CD4-positive, alpha-beta T cell treated with Interleukin-6 at 100 ng/mL for 8 hours (primary cell): ENCODE results near the gene NEU2.
"Not testable (repeated sequence)": the region's sequence is repeated elsewhere in the genome, so short reads cannot be mapped to it uniquely, and the experiment has no call there.

Experiments
- DNase-seq: peaks from one replicate; pipeline ENCODE4 v3.0.0-alpha.2; 2020; ENCODE audit warnings: mixed read lengths, low spot score

Gene NEU2

DNA sequence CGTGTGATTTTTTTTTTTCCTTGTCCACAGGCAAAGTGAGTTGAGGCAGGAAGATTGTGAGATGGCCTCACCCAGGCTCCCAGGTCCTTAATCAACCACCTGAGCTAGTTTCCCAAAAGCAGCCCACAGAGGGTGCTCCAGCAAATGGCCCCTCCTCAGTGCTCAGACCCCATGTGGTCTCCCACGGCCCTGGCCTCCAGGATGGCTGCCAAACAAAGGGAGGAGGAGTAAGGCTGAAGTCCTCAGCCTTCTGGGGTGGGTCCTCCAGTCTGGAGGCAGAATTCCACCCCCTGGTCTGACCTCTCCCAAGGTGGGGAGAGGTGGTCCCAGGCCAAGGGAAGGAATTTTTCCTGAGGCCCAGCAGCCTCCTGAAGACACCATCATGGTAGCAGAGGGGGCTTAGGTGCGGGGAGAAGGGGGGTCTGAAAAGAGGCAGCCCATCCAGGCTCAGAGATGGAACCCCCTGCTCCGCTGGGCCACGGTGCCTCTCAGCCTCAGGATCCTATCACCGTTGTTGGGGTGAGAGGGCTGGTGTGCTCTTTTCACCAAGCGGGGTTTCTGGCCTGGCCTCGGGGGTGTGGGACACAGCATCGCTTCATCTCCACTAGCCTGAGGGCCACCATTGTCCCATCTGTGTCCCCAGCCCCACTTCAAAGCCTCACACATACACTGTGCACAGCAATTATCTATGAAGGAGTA, 21.8 kb upstream of the NEU2 start:
- no peak for DNase-seq

DNA sequence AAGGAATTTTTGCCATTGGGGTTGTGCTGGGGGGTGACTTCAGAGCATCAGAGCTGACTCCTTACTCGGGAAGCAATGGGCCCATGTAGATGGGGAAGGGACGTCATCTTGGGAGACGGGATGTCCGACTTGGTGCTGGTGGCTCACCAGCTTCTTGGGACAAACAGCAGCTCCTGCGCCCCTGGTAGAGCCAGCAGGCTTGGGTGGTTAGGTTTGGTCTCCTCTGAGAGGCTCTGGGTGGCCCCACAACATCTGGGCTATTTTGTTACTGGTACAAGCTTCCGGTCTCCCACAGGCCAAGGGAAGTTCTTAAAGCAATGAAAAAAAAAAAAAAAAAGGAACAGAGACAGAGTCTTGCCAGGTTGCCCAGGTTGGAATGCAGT, 21.2 kb upstream of the NEU2 start:
- DNase-seq, result no peak

DNA sequence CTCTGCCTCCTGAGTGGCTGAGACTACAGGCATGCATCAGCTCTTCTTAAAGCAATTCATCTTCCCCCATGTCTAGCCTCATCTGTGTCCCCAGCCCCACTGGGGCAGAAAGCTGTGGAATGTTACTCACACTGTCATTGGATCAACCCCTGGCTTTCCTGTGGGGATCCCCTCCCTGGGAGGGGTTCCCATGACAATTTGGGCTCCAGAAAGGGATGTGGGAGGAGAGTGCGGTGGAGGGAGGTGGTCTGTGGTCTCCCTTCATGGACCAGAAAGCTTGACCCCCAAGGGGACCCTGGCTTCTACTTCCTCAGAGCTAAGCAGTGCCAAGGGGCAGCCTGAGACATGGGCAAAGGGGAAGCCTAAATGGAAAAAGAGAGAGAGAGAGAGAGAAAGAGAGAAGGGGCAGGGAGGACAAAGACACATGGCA, 20.8 kb upstream of the NEU2 start:
- DNase-seq, result no peak

DNA sequence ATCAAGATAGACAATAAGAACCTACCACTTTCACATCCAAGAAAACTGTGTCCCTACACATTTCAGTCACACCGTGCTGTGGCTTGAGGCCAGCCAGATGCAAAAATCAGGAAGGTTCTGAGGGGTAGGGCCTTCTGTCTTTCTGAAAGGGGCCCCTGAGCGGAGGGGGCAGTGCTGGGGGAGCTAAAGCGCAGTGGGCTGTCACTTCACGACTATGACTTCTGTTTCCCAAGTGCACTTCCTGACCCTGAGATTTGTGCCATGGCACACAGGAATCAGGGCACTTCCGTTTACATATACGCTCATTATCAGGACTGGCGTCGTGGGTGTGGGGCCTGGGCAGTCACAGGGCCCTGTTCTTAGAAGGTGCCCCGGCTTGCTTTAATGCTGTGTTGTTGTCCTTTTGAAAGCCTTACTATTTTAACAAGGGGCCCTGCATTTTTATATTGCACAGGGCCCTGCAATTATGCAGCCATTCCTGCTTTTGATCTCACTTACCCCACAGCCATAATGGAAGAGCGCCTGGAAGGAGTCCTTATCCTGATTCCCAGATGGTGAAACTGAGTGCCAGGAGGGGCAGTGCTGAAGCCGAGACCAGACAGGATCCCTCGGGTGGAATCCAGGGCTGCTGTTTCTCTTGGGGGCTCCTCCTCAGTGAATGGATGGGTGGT, 20.0 kb upstream of the NEU2 start:
- no peak for DNase-seq

DNA sequence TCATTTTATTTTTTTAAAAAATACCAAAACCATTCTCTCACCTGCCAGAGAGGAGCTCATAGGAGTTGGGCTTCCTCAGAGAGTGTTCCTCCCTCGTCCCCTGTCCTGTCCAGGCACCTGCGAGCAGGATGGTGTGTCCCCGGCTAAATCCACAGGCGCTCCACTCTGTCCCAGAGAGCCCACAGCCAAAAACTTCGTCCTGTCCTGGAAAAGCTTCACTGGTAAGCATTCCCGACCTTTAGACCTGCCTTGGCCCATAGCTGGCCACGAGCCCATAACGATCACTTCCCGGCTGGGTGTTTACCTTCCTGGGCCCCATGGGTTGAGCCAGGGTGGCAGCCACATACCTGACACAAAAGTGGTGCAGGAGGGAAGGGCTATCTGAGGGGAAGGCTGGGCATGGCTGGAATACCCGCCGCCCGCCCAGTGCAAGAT, 19.4 kb upstream of the NEU2 start, which contains the start of gene NGEF:
Gene NGEF, minus strand, starts transcription at position 230 of the 435 bp plus-strand sequence. CDS start 38,366 bp downstream, outside the sequence.
- no peak for DNase-seq

DNA sequence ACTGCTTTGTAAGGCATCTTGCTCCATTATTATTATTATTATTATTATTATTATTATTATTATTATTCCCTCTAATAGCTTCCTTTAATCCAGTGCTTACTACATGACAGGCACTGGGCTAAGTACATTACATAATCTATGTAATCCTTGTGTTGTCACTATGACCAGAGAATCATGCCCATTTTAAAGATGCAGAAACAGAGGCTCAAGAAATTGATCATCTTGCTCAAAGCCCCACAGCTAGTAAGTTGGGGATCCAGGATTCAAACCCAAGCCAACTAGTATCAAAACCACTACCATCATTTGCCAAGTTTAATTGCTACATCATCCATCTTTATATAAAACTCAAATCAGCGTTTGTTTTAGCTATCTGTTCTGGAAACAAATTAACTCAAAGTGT, 18.8 kb upstream of the NEU2 start:
- DNase-seq, result no peak

DNA sequence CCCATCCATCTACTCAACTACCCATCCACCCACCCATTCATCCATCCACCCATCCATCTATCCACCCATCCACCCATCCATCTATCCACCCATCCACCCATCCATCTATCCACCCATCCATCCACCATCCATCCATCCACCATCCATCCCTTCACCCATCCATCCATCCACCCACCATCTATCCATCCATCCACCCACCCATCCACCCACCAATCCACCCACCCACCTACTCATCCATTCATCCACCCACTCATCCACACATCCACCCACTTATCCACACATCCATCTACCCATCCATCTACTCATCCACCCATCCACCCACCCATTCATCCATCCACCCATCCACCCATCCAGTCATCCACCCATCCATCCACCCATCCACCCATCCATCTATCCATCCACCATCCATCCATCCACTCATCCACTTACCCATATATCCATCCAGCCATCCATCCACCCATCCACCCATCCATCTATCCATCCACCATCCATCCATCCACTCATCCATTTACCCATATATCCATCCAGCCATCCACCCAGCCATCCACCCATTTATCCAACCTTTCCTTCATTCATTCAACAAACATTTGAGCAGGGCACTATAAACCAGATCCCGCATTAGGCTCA, 17.3 kb upstream of the NEU2 start:
- DNase-seq, result no peak

DNA sequence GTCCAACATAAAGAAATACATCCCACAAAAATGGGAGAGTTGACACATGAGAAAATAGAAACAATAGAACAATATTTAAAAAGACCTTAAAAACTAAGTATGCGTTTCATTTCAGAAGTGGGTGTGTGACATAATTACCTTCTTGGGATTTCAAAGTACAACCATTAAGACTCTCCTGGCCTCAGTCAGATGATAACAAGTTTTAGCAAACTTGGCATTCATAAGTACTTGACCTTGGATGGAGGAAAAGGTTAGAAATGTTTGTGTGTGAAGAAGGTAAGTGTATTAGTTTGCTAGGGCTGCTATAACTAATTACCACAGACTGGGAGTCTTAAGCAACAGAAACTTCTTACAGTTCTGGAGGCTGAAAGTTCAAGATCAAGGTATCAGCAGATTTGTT, 14.5 kb upstream of the NEU2 start:
- no peak for DNase-seq

DNA sequence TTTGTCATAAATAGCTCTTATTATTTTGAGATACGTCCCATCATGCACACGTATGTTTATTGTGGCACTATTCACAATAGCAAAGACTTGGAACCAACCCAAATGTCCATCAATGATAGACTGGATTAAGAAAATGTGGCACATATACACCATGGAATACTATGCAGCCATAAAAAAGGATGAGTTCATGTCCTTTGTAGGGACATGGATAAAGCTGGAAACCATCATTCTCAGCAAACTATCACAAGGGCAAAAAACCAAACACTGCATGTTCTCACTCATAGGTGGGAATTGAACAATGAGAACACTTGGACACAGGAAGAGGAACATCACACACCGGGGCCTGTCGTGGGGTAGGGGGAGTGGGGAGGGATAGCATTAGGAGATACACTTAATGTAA, 12.9 kb upstream of the NEU2 start:
- DNase-seq, result not testable (repeated sequence)

DNA sequence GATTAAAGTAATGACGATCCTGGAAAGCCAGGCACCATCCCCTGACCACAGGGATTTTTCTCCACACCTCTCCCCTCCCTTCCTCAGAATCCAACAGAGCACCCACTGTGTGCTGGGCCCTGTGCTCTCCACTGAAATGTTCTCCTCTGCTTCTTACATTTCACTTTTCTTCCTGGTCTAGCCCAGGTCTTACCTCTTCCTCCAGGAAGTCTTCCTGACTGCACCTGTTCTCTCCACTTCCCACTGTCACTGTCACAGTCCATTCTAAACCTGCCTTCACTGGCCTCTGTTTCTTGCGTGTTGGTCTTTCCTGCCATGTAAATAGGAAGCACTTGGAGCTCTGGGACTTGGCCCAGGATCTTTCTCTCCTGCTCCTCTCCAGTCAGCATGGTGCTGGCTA, 12.0 kb upstream of the NEU2 start:
- no peak for DNase-seq

DNA sequence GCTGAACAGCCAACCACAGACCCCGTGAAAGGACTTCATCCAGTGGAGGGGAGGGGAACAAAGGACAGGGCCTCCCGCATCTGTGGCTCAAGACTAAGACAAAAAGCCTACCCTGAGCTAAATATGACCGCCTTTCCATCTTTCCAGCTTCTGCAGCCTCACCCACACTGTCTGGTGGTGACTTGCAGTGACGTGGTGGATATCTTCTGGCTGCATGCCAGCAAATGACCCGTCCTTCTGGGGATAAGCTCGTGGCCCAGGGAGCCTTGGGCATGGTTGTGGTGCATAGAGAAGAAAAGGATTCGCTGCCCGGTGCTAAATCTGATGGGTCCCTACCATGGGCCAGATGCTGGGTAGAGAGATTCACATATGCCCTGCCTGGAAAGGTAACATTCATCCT, 10.7 kb upstream of the NEU2 start:
- no peak for DNase-seq

DNA sequence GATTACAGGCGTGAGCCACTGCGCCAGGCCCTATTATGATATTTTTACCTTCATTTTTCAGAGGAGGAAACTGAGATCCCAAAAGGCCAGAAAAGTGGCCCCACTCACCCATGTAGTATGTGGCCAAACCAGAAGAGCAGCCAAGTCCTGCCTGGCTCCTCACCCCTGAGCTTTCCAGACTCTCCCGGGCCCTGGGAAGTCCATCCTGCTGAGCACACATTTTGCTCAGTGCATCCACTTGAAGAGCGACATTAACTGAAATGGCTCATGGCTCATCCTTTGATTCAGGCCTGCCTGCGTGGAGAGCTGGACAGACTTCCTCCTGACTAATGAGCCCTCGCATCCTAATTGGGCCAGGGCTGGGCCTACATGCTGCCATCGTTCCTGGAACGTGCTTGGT, 9.9 kb upstream of the NEU2 start:
- DNase-seq, result no peak

DNA sequence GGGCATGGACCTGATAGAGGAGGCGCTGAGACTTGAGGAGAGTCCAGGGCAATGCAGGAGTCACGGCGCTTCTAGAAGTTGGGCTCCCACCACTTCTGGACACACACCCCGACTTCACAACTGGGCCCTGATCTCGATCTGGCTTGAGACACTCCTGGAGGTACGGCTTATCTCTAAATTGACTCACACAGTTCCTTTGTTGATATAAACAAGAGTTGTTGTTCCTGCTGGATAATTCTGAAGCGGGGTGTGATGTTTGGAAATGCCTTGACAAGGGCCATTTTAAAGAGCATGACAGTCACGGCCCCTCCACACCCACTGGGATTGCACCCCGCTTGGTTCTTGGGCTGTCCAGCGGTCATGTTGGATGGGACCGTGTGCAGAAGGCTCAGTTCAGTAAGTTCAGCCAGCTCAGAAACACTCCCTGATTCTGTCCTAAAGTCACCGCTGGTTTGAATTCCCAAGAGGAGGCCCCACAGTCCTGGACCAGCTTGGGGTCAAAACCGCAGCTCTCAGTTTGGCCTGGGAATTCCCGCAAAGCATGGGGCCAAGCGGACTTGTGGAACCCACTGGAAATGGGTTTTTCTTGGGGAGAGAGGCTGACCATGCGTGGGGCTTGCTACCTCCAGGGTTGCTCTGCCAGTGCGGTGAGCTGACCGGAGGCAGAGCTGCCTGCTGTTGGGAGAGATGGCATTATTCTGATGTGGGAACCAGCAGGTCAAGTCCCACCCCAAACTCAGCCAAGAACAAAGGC, 9.3 kb upstream of the NEU2 start:
- no peak for DNase-seq

DNA sequence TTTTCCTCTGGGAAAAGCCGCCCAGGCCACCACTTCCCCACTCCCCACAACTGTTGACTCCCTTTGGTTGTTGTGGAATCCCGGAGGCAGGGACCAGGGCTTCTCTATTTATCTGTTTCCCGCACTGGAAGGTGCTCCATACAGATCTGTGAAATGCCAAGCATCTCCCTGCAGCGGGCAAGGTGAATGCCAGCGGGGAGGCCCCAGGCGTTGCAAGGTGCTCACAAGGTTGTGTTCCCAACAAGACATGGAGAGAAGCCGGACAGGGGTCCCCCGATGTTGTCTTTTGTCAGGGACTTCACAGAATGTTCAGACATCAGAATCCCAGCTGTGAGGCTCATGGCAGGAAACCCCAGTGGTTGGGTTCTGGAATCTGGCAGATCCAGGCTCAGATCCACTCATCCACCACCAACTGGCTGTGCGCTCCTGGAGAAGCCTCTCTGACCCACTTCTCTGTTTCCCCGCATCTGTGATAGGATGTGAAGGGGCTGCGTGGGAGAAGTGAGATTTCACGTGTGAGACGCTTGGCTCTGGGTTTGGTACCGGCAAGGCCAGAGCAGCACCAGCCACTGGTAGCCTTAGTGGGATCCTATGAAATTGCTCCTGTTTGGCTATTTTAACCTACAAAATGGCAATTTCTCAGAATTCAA, 8.6 kb upstream of the NEU2 start:
- DNase-seq, result no peak

DNA sequence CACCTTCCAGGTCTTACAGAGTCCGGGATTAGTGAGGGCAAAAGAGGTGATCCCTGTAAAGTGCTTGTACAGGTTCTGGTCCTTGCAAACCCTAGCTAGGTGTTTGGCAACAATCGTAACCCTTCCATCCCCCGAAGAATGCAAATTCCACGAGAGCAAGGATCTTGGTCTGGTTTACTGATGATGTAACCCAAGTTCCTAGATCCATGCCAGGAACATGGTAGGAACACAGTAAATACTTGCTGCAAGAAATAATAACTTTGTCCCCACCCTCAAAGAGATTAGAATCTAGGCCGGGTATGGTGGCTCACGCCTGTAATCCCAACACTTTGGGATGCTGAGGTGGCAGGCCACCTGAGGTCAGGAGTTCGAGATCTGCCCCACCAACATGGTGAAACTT, 6.8 kb upstream of the NEU2 start:
- DNase-seq, result no peak

DNA sequence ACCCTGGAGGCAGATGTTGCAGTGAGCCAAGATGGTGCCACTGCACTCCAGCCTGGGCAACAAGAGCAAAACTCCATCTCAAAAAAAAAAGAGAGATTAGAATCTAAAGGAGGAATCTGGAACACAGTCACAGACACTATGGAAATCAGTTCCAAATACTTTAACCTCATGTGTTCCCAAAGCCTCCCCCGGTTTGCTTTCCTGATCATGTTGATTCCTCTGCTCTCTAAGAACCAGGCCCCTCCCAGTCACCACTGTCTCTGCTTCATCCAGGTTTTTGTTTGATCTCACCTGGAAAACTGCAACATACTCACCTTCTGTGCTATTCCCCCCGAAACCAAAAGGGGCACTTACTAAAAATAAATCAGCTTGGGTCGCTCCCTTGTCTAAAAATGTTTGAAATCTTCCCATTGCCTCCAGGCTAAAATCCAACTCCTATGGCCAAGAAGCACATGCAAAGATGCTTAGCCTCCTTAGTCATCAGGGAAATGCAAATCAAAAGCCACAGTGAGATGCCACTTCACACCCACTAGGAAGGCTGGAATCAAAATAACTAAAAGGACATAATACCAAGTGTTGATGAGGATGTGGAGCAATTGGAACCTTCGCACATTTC, 6.2 kb upstream of the NEU2 start:
- no peak for DNase-seq

DNA sequence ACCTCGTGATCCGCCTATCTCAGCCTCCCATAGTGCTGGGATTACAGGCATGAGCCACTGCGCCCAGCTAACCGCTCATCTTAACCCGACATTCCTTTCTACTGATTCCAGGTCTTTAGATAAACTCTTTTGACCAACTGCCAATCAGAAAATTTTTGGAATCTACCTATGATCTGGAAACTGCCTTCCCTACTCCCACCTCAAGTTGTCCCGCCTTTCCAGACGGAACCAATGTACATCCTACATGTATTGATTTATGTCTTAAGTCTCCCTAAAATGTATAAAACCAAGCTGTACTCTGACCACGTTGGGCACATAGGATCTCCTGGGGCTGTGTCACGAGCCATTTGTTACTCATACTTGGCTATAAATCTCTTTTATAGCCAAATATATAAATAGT, 3.2 kb upstream of the NEU2 start:
- DNase-seq, result no peak

DNA sequence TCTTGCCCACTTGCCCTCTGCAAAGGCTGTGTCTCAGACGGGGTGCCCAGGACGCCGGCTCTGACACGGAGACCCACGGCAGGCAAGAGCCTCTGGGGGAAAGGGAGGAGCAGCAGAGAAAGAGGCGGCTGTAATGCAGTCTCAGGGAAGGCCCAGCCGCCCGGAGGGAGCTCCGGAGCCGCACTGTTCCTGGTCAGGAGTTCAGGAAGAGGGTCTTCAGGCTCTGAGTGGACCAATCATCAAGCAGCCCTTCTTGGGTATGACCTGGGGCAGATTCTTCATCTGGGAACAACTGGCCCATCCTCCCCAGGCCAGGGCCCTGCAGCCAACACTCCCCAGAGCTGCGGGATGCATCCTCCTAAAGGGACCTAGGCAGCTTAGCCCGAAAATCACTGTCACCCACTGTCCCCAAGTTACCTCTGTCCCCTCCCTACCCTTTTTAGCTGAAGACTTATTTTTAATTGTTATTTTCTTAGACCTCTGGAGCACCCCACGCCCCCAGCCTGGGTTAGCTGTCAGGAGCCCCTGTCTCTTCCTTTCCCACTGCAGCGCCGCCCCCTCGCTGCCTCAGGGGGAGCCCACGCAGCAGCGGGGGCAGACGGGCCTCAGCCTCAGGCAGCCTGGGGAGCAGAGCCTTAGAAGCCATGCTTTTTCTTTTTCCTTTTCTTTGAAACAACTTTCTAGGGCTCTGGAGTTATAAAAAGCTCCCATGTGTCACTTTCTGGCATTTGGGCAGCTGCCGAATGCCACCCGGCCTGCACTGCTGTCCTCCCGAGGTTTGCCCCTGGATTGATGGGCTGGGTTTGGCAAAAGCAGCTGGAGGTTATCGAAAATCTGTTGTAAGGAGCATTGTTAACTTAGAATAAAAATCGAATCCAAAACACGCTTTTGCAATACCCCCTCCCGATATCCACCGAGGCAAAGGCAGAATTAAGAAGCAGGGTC, 644 bp upstream of the NEU2 start:
- no peak for DNase-seq

DNA sequence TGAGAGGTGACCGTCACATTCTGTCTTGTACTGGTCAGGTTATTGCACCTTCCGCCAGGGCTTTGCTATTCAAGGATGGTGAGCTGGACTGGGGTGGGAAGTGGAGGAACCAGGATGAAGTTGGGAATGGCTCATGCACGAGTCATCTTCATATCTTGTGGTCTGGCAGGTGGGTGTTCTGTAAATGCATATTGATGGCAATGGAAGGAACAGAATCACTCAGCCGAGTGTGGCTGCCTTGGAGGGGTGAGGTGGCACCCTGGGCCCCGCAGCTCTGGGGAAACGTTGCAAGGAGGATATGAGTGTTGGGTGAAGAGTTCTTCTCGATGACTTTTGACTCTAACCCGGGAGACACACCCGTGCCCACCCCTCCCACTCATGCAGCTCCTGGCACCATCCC, 1.2 kb downstream of the NEU2 start:
- no peak for DNase-seq

DNA sequence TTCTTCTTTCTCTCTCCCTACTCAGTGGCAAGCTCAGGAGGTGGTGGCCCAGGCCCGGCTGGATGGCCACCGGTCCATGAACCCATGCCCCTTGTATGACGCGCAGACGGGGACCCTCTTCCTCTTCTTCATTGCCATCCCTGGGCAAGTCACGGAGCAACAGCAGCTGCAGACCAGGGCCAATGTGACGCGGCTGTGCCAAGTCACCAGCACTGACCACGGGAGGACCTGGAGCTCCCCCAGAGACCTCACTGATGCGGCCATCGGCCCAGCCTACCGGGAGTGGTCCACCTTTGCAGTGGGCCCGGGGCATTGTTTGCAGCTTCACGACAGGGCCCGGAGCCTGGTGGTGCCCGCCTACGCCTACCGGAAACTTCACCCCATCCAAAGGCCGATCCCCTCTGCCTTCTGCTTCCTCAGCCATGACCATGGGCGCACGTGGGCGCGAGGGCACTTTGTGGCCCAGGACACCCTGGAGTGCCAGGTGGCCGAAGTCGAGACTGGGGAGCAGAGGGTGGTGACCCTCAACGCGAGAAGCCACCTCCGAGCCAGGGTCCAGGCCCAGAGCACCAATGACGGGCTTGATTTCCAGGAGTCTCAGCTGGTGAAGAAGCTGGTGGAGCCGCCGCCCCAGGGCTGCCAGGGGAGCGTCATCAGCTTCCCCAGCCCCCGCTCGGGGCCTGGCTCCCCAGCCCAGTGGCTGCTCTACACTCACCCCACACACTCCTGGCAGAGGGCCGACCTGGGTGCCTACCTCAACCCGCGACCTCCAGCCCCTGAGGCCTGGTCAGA, 1.8 kb downstream of the NEU2 start:
- DNase-seq, result no peak
